GM23338 (cell line): ENCODE measurements around the gene DNAJC16.

ENCODE experiments used
- CREB1 ChIP-seq: fragments of 250-450 bp; sonication (Bioruptor Pico); IDR thresholded peaks from 2 replicates; pipeline ENCODE4 v1.5.0; 2020; ENCODE audit warnings: low read depth, mild to moderate bottlenecking, moderate library complexity
- EZH2 ChIP-seq: fragments of 200-600 bp; sonication (generic); IDR thresholded peaks from one replicate; pipeline ENCODE4 v1.8.0; 2017; ENCODE audit warnings: antibody characterized with exemption, mild to moderate bottlenecking, low read depth; ENCODE audit not compliant: unreplicated experiment
- EZH2phosphoT487 ChIP-seq: fragments of 200-600 bp; sonication (generic); IDR thresholded peaks from one replicate; pipeline ENCODE4 v1.8.1; 2018; ENCODE audit warnings: antibody characterized with exemption; ENCODE audit not compliant: unreplicated experiment
- POLR2AphosphoS5 ChIP-seq: IDR thresholded peaks from 2 replicates; pipeline ENCODE4 v1.6.1; 2016; ENCODE audit warnings: antibody characterized with exemption, low read depth
- STAT1 ChIP-seq: IDR thresholded peaks from one replicate; pipeline ENCODE4 v1.6.1; 2016; ENCODE audit warnings: antibody characterized with exemption; ENCODE audit not compliant: unreplicated experiment
- TF ChIP-seq, protein P1 (sequence below), 2 experiments: fragments of 200-600 bp in 1 of 2; sonication (generic) in 1 of 2; conservative IDR thresholded peaks; 2 replicates each; pipeline versions ENCODE4 v1.5.1 to v1.6.1; 2016 to 2017; ENCODE audit warnings: antibody characterized with exemption in 2 of 2, low read depth in 2 of 2, mild to moderate bottlenecking in 2 of 2, moderate library complexity in 1 of 2

DNA sequence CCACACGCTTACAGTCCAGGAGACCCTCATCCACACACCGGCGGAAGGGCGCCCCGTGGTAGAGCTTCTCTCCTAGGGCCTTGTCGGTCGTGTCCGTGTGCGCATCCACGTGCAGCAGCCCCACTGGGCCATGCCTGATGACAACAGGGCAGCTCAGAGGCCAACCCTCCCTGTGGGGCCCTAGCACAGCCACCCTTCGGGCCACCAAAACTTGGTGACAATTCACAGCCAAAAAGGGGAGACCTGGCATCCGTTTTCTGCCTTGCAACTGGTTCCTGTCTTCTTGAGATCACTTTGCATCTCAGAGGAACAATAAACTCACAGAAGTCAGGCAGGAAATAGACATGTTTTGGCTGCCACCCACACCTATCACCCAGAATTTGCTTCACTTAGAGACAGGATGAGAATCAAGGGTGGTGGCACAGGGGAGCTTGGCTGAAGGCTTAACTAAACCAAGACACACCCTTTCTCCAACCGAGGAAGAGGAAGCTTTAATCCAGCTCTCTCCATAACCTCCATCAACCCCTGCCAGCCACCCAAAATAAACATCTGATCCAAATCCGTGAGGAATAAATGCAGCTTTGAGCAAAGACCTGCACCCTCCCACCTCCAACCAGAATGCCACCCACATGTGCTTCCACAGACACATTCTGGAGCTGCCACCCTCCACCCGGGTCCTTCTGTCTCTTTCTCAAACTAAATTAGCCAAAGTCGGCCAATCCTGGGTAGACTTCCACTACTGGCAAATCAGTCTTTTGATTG lies 52.5 kb downstream of the DNAJC16 start:
- TF ChIP-seq, protein P1, sequence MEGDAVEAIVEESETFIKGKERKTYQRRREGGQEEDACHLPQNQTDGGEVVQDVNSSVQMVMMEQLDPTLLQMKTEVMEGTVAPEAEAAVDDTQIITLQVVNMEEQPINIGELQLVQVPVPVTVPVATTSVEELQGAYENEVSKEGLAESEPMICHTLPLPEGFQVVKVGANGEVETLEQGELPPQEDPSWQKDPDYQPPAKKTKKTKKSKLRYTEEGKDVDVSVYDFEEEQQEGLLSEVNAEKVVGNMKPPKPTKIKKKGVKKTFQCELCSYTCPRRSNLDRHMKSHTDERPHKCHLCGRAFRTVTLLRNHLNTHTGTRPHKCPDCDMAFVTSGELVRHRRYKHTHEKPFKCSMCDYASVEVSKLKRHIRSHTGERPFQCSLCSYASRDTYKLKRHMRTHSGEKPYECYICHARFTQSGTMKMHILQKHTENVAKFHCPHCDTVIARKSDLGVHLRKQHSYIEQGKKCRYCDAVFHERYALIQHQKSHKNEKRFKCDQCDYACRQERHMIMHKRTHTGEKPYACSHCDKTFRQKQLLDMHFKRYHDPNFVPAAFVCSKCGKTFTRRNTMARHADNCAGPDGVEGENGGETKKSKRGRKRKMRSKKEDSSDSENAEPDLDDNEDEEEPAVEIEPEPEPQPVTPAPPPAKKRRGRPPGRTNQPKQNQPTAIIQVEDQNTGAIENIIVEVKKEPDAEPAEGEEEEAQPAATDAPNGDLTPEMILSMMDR (conservative IDR thresholded peaks at IDR 0.05; ENCODE audit: low read depth in 2 of 2), result no peak
- TF ChIP-seq STAT1, result no peak
- TF ChIP-seq CREB1, result no peak
- TF ChIP-seq EZH2, result no peak
- TF ChIP-seq POLR2AphosphoS5, result no peak
- no peak for TF ChIP-seq EZH2phosphoT487
